Transverse colon (tissue), 3 donors: ENCODE data around the gene OPN1MW3.
"Not testable (repeated sequence)": the region's sequence is repeated elsewhere in the genome, so short reads cannot be mapped to it uniquely, and the experiment has no call there.

Experiments
- EP300 ChIP-seq: sonication (generic); formaldehyde crosslinking; IDR thresholded peaks from one replicate; pipeline ENCODE4 v1.6.1; 2017; ENCODE audit warnings: antibody characterized with exemption, low read depth
- POLR2AphosphoS5 ChIP-seq, 3 donors: sonication (generic); formaldehyde crosslinking; IDR thresholded peaks; one replicate each; pipeline ENCODE4 v1.6.1; 2016; ENCODE audit warnings: antibody characterized with exemption in 3 of 3

GRCh38 chrX:154248076-154248475 is 9.3 kb upstream of the OPN1MW3 start:
- TF ChIP-seq POLR2AphosphoS5 (IDR thresholded peaks at IDR 0.05); EP300: not testable (repeated sequence)
